Placental pericyte (primary cell): ENCODE results near the gene KDM1B. TPM values are rescaled to one million over a fixed set of nuclear protein-coding genes. Genes with fewer than 3 reads are reported as not detected.

Experiments used
- small RNA-seq: library from RNA; depleted of rRNA; stranded (forward); fragments of <200 nt; gene quantifications from one replicate; pipeline ENCODE3, GENCODE V24; 2012; ENCODE audit warnings: low replicate concordance
- total RNA-seq: library from RNA; depleted of rRNA; stranded (reverse); fragments of >200 nt; gene quantifications from 2 replicates; pipeline ENCODE4 v1.2.3, GENCODE V29; 2012

KDM1B gene
- total RNA-seq, result 11.2 and 18.3 TPM in 2 replicates

GRCh38 chr6:18155150-18155863 lies at the start of gene KDM1B:
KDM1B (plus strand) TSS chr6:18155422; CDS start chr6:18159896, 4,474 bp downstream.

GRCh38 chr6:18122128-18123093 lies 32.8 kb upstream of the KDM1B start, which contains the start of gene NHLRC1:
NHLRC1 (minus strand) TSS chr6:18122677; CDS start chr6:18122606, 71 bp downstream.

GRCh38 chr6:18154507-18155149 lies 594 bp upstream of the KDM1B start, which contains the start of gene TPMT:
TPMT (minus strand) TSS chr6:18155077; CDS start chr6:18149127, 5,950 bp downstream.

GRCh38 chr6:18264219-18264922 lies 109.1 kb downstream of the KDM1B start, which contains the start of gene DEK:
DEK (minus strand) TSS chr6:18264530; CDS start chr6:18263987, 543 bp downstream.

Small RNAs within 50 kb of the gene (small RNA-seq; reads per million reads assigned to genes)
- gene RF00019, result not detected

Other genes starting within 250 kb of the KDM1B start
- gene KIF13A, start 167.8 kb upstream of the KDM1B start, total RNA-seq, result 35.7 and 47.0 TPM in 2 replicates
- gene NHLRC1, start 32.7 kb upstream of the KDM1B start, total RNA-seq, result 2.0 and 2.4 TPM in 2 replicates
- 8.8 and 13.0 TPM in 2 replicates for gene TPMT, start 345 bp upstream of the KDM1B start, total RNA-seq
- 86.4 and 119 TPM in 2 replicates for gene DEK, start 109.1 kb downstream of the KDM1B start, total RNA-seq
- 0.44 and 1.4 TPM in 2 replicates for gene RNF144B, start 231.9 kb downstream of the KDM1B start, total RNA-seq